Activated T-cell treated with anti-CD3 and anti-CD28 coated beads, Interleukin-2, amount 50 U/mL, for 4 hours (primary cell): Measurements from ENCODE around the gene RPRD1B. TPM values are rescaled to one million over a fixed set of nuclear protein-coding genes. Genes with fewer than 3 reads are reported as not detected.

Experiments
- ATAC-seq, 2 donors: fragments of 200-7000 bp; cut with Tn5 transposase; one replicate each; pipeline ENCODE4 v1.10.0; 2021
- DNase-seq: peaks from one replicate; pipeline ENCODE4 v3.0.0-alpha.2; 2020
- H3K27me3 Mint-ChIP-seq: one replicate; pipeline ENCODE4 v1.8.0; 2021; ENCODE audit warnings: low read depth, mixed read lengths
- H3K36me3 Mint-ChIP-seq: one replicate; pipeline ENCODE4 v1.8.0; 2022; ENCODE audit warnings: mixed read lengths; ENCODE audit not compliant: insufficient read depth
- H3K4me1 Mint-ChIP-seq: one replicate; pipeline ENCODE4 v1.8.0; 2021; ENCODE audit warnings: low read depth, mixed read lengths
- H3K4me3 Mint-ChIP-seq: one replicate; pipeline ENCODE4 v1.8.0; 2021; ENCODE audit warnings: mild to moderate bottlenecking, moderate library complexity, mixed read lengths
- H3K9me3 Mint-ChIP-seq: one replicate; pipeline ENCODE4 v1.8.0; 2021; ENCODE audit warnings: mixed read lengths
- total RNA-seq, 3 donors: library from RNA; stranded (reverse); gene quantifications; one replicate each; pipeline ENCODE4 v1.2.1, GENCODE V29; 2021

The RPRD1B gene
- total RNA-seq, 3 donors from 2014 or later: 38.6 to 40.4 (median 39.6) TPM

GRCh38 chr20:38065764-38066375 lies 32.3 kb downstream of the RPRD1B start:
- Mint-ChIP-seq H3K27me3 (no peaks in the 10 kb centered on the region), H3K36me3 (peaks cover 46% of the 10 kb centered on the region), H3K9me3 (no peaks in the 10 kb centered on the region), H3K4me3 (no peak overlapping the region), H3K4me1 (no peaks in the 10 kb centered on the region)
- no peak for ATAC-seq
- no peak for DNase-seq

GRCh38 chr20:38066969-38067716 lies 33.6 kb downstream of the RPRD1B start:
- Mint-ChIP-seq H3K36me3 (peaks cover 59% of the 10 kb centered on the region), H3K4me3 (no peak overlapping the region), H3K4me1 (no peaks in the 10 kb centered on the region), H3K27me3 (no peaks in the 10 kb centered on the region), H3K9me3 (no peaks in the 10 kb centered on the region)
- DNase-seq: no peak
- no peak for ATAC-seq

GRCh38 chr20:38067717-38068365 lies 34.3 kb downstream of the RPRD1B start:
- Mint-ChIP-seq H3K27me3 (no peaks in the 10 kb centered on the region), H3K4me3 (no peak overlapping the region), H3K4me1 (no peaks in the 10 kb centered on the region), H3K36me3 (peaks cover 65% of the 10 kb centered on the region), H3K9me3 (no peaks in the 10 kb centered on the region)
- DNase-seq: no peak
- no peak for ATAC-seq

- no peak overlapping the region for H3K4me3 Mint-ChIP-seq
- ATAC-seq (no peak), DNase-seq (no peak)
- peaks cover 59% of the 10 kb centered on the region for H3K36me3 Mint-ChIP-seq
- H3K4me1 Mint-ChIP-seq: peaks cover 20% of the 10 kb centered on the region
- no peaks in the 10 kb centered on the region for H3K27me3 Mint-ChIP-seq
- H3K9me3 Mint-ChIP-seq: no peaks in the 10 kb centered on the region
These were observed 39.4 kb downstream of the RPRD1B start for GRCh38 chr20:38072898-38073297.

GRCh38 chr20:38073307-38074071 lies 39.9 kb downstream of the RPRD1B start:
- Mint-ChIP-seq H3K4me3 (no peak overlapping the region), H3K4me1 (peaks cover 20% of the 10 kb centered on the region), H3K36me3 (peaks cover 63% of the 10 kb centered on the region), H3K9me3 (no peaks in the 10 kb centered on the region), H3K27me3 (no peaks in the 10 kb centered on the region)
- ATAC-seq (peak; percentile 55 to 69), DNase-seq (no peak)

GRCh38 chr20:38075161-38075998 lies 41.8 kb downstream of the RPRD1B start:
- DNase-seq: no peak

GRCh38 chr20:38076548-38076947 lies 43.0 kb downstream of the RPRD1B start:
- peaks cover 5% of the 10 kb centered on the region for H3K9me3 Mint-ChIP-seq
- peaks cover 23% of the 10 kb centered on the region for H3K4me1 Mint-ChIP-seq
- no peak for DNase-seq
- peaks cover 57% of the 10 kb centered on the region for H3K36me3 Mint-ChIP-seq
- ATAC-seq: no peak
- no peaks in the 10 kb centered on the region for H3K27me3 Mint-ChIP-seq
- no peak overlapping the region for H3K4me3 Mint-ChIP-seq

More at GRCh38 chr20:38075161-38075998, 41.8 kb downstream of the RPRD1B start:
- H3K4me3 Mint-ChIP-seq: no peak overlapping the region
- peaks cover 23% of the 10 kb centered on the region for H3K4me1 Mint-ChIP-seq
- peaks cover 60% of the 10 kb centered on the region for H3K36me3 Mint-ChIP-seq
- ATAC-seq: no peak
- H3K27me3 Mint-ChIP-seq: no peaks in the 10 kb centered on the region
- H3K9me3 Mint-ChIP-seq: peaks cover 5% of the 10 kb centered on the region

- Mint-ChIP-seq H3K27me3 (no peaks in the 10 kb centered on the region), H3K36me3 (peaks cover 49% of the 10 kb centered on the region), H3K9me3 (peaks cover 5% of the 10 kb centered on the region), H3K4me3 (no peak overlapping the region), H3K4me1 (peaks cover 26% of the 10 kb centered on the region)
- ATAC-seq (no peak), DNase-seq (no peak)
These were observed 44.5 kb downstream of the RPRD1B start for GRCh38 chr20:38078084-38078483.

- H3K36me3 Mint-ChIP-seq: peaks cover 46% of the 10 kb centered on the region
- no peaks in the 10 kb centered on the region for H3K27me3 Mint-ChIP-seq
- H3K4me1 Mint-ChIP-seq: peaks cover 20% of the 10 kb centered on the region
- no peak overlapping the region for H3K4me3 Mint-ChIP-seq
- DNase-seq (no peak), ATAC-seq (no peak)
- H3K9me3 Mint-ChIP-seq: peaks cover 5% of the 10 kb centered on the region
These were observed 45.8 kb downstream of the RPRD1B start for GRCh38 chr20:38079353-38079752.

- H3K4me3 Mint-ChIP-seq: no peak overlapping the region
- peaks cover 5% of the 10 kb centered on the region for H3K9me3 Mint-ChIP-seq
- H3K36me3 Mint-ChIP-seq: peaks cover 48% of the 10 kb centered on the region
- no peak for ATAC-seq
- no peaks in the 10 kb centered on the region for H3K27me3 Mint-ChIP-seq
- peaks cover 14% of the 10 kb centered on the region for H3K4me1 Mint-ChIP-seq
- DNase-seq: no peak
These were observed 48.0 kb downstream of the RPRD1B start for GRCh38 chr20:38081575-38081974.

- peaks cover 9% of the 10 kb centered on the region for H3K4me1 Mint-ChIP-seq
- ATAC-seq (no peak), DNase-seq (no peak)
- no peaks in the 10 kb centered on the region for H3K27me3 Mint-ChIP-seq
- H3K4me3 Mint-ChIP-seq: no peak overlapping the region
- H3K36me3 Mint-ChIP-seq: peaks cover 40% of the 10 kb centered on the region
- H3K9me3 Mint-ChIP-seq: peaks cover 5% of the 10 kb centered on the region
These were observed 49.3 kb downstream of the RPRD1B start for GRCh38 chr20:38082894-38083293.

GRCh38 chr20:38083338-38084048 lies 49.9 kb downstream of the RPRD1B start:
- ATAC-seq: no peak
- Mint-ChIP-seq H3K27me3 (no peaks in the 10 kb centered on the region), H3K36me3 (peaks cover 41% of the 10 kb centered on the region), H3K4me1 (peaks cover 9% of the 10 kb centered on the region), H3K9me3 (peaks cover 5% of the 10 kb centered on the region), H3K4me3 (no peak overlapping the region)
- no peak for DNase-seq

GRCh38 chr20:38084425-38084951 lies 50.9 kb downstream of the RPRD1B start:
- ATAC-seq (no peak), DNase-seq (no peak)
- Mint-ChIP-seq H3K9me3 (peaks cover under 1% of the 10 kb centered on the region), H3K4me3 (no peak overlapping the region), H3K36me3 (peaks cover 34% of the 10 kb centered on the region), H3K4me1 (peaks cover 9% of the 10 kb centered on the region), H3K27me3 (no peaks in the 10 kb centered on the region)
